ENCODE results near the gene AMPD3.

The AMPD3 gene

DNA sequence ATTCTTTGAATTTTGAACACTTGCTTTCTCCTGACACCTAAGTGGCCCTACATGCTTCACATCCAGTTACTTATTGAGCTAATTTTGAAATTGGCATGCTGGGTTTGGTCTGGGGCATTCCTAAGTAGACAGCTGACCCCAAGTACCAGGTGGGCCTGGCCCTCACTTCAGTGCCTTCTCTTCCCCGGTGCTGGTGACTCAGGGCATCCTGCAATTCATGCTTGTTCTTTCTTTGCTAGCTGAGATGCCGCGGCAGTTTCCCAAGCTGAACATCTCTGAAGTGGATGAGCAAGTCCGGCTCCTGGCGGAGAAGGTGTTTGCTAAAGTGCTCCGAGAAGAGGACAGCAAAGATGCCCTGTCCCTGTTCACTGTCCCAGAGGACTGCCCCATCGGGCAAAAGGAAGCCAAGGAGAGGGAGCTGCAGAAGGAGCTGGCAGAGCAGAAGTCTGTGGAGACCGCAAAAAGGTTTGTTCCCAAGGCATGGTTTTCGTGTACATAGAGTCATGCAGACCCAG, 6.3 kb downstream of the AMPD3 start:
- DNase-seq (ENCODE audit: low spot score) = no peak

DNA sequence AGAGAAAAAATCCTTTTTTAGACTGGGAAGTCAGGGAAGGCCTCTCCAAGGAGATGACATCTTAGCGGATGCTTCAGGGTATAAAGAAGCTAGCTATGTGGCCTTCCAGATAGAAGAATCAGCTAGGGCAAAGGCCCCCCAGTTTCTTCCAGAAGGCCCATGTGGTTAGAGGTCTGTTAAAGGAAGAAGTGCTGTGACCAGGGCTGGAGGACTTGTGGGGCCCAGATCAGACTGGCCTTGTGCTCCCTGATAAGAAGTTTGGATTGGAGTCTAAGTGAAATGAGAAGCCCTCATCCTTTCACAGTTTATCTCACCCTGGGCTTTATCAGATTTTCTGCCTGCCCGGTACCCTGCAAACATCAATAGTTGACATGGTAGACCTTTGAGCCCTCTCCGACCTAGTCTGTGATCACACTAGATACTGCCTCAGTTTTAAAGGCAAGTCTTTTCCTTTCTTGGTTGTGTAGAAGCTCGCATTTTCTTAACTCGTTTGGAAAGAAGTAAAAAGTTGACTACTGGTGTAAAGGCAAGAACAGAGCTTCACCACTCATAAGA, 7.8 kb downstream of the AMPD3 start:
- DNase-seq (ENCODE audit: low spot score) = no peak

DNA sequence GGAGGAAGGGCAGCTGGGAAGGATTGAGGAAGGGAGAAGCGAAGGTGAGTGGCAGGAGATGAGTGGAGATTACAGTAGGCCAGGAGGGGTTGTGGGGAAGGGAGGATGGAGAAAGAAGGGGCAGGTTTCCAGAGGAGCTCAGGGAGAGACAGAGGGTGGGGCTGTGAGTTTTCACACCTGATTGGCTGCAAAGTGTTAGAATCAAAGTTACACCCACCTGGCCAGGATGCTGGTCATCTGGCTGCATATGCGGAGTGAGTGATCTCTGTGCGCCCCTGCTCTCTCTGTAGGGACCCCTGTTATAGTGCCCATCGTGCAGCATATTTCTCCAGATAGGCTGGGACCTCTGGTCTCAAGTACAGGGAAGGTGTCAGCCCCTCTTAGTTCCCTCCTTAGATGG, 18.3 kb downstream of the AMPD3 start:
- DNase-seq (ENCODE audit: low spot score) = no peak

DNA sequence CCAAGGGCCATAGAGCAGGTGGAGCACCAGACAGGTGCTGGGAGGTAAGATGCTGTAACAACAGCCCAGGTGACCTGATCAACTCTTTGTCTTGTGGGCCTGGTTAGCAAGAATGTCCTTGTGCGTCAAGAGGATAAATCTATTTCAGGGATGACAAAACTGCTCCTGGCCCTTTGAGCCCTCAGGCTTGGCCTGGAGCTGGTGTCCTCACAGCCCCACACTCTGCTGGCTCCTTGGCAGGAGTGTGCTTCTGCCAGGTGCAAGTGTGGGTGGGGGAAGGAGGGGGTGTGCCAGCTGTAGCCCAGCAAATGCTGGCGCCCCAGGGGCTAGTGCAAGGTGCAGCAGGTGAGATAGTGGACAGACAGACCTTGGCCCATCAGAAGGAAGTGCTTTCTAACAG, 19.5 kb downstream of the AMPD3 start:
- DNase-seq (ENCODE audit: low spot score) = no peak

DNA sequence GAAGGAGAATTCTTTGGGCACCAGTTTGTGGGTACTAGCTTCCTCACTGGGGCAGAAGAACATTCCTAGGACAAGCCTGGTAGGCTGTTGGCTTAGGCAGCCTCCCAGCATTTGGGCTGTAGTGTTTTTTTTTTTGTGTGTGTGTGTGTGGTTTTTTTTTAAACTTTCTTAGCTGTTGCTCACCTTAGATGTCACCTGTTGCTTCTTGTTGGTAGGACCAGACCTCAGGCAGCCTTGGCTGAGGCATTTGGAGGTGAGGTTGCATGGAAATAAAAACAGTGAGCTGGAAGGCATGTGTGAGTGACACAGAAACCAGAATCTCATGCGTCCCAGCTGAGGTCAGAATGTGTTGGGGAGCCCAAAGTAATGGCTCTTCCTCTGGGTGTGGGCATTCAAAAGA, 21.3 kb downstream of the AMPD3 start:
- no peak for DNase-seq (ENCODE audit: low spot score)

DNA sequence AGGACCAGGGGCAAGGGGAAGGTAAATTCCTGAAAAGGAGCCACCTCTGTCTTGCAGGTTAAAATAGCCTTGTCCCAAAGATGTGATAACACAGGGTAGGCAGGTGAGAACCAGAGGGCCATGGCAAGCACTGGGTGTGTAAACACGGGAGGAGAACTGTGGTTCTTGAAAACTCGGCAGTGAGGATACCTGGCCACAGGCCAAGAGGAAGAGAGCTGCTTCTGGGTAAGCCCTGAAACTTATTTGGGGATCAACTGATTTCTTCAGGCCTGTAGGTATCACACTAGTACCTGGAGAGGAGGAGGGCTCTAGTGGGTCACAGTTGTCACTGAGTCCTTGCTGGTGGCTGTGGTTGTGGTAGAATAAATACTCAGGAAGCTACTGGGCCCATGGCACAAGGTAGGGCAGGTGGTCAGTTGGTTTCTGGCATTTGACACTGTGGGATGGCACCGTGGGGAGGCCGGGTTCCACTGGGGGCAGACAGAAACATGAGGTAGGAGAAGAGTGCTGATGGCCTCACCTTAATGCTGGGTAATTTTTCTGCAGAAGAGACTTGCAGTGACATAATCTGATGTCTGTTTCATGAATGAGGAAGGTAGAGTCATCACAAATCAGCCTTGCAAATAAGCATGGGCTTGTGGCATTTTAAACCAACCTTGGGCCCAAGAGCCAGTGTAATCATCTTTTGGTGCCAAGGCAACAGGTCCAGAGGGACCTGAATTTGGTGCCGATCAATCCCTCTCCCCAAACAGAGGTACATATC, 22.0 kb downstream of the AMPD3 start:
- DNase-seq (ENCODE audit: low spot score) = no peak

DNA sequence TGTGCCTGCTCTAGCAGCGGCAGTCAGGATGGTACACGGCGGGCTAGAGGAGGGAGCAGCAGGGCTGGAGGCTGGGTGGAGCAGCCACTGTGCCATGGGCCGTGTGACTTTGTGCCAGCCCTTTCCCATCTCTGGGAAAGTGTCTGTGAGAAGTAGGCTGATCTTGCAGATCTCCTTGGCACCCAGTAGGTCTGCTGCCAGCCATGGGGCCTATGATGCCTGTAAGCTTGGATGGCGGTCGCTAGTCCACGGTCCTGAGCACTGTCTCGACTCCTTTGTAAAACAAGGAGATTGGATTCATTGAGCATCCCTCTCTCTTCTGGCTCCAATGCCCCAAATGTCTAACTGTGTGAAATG, 22.6 kb downstream of the AMPD3 start:
- no peak for DNase-seq (ENCODE audit: low spot score)

DNA sequence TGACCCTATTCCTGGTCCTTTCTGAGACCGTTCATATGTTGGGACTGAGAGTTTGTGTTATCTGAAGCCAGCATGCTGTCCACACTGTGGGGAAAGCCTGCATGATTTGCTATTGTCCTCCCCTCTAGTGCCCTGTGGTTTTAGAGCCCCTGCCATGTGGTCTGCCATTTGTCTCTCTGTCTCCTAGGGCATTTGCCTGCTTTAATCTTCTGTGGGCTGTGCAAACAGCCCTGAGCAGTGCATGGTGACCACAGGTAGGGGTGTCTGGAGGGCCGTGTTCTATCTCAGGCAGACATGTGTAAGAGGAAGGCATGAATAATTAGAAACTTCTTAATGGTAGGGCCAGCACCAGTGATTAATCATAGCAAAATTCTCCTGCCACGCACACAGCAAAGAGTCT, 23.0 kb downstream of the AMPD3 start:
- no peak for DNase-seq (ENCODE audit: low spot score)

DNA sequence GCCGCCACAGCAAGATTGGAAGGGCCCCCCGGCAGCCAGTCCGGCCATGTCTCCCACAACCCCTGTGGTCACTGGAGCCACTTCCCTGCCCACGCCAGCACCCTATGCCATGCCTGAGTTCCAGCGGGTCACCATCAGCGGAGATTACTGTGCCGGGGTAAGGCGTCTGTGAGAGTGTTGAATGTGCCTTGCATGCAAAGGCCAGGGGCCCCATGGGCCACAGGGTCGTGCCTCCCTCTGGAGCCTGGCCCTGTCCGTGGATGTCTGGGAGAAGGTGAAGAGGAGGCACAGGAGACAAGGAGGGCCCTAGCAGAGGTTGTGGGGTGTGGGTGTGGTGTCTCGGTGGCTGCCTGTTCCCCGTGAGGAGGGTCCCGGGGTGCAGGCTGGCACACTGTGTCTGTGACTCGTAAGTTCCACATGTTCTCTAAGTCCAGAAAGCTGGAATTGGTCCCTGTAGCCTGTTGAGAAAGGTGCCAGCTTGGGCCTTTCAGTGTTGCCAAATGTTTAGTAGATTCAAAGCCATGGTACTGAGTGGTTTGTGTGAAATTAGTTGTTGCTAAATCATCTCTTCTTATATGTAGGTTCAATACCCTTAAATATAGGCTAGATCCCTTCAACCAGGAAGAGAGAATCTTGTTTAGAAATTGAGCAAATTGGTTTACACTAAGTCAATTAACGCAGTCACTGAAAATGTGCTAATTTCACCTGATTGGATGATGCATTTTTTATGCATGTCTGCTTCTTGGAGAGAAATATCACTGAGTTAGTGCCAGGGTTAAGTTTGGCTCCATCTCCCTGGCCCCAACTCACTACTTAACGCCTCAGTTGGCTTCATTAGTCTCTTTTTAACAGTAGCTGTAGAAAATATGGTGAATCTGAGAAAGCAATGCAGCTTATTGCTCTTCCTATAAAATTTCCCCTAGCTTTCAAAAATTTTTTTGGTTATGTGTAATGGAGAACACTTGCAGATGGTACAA, 23.8 kb downstream of the AMPD3 start:
- DNase-seq (ENCODE audit: low spot score) = no peak

DNA sequence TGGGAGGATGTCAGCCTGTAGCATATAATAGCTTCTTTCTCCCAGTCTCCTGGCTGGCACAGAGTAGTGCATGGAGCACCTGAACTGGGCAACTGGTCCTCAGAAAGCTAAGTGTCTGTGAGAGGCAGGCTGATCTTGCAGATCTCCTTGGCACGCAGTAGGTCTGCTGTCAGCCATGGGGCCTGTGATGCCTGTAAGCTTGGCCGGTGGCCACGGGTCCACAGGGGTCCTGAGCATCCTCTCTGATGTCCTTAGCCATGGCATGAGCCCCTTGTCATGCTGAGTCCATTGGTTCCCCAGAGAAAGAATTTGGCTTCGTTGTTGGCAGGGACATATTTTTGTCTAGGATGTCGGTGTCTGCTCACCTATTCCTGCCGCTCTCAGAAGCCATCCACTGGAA, 25.0 kb downstream of the AMPD3 start:
- DNase-seq (ENCODE audit: low spot score) = no peak

DNA sequence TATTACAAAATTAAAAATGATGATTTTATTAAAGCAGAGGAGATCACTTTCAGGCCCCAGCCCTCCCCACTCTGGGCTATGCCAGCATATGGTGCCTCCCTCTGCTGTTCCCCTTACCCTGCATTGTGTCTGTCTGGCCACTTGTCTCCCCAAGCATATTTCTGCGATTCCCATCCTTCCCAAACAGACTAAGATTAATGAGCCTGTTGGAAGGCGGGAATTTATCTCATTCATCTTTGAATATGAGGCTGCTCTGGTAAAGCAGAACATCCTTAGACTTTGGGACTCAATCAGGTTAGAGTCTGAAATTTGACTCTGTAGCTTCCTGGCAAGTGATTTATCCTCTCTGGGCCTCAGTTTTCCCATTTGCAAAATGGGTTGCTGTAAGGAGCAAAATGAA, 25.7 kb downstream of the AMPD3 start:
- no peak for DNase-seq (ENCODE audit: low spot score)

DNA sequence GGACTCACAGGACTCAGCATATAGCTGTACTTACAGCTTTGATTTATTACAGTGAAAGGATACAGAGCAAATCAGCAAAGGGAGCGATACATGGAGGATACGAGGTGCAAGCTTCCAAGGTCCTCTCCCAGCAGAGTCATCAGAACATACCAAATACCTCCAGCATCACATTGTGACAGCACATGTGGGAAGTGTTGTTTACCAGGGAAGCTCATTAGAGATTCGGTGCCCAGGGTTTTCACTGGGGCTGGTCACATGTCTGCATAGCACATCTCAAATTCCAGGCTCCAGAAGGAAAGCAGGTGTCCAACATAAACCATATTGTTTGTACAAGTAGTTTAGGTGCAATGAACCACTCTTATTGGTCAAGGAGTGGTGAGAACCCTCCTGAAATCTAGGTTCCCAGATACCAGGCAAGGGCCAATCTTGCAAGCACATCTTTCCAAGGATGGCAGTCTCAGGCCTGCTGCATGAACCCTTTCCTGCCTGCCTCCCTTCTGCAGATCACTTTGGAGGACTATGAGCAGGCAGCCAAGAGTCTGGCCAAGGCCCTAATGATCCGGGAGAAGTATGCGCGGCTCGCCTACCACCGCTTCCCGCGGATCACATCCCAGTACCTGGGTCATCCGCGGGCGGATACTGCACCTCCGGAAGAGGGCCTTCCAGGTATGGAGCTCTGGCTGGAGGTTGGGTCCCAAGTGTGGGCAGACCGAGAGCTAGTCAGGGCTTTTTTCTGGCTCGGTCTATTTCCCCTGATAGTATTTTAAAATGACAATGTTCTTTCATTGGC, 26.7 kb downstream of the AMPD3 start:
- DNase-seq (ENCODE audit: low spot score) = no peak

DNA sequence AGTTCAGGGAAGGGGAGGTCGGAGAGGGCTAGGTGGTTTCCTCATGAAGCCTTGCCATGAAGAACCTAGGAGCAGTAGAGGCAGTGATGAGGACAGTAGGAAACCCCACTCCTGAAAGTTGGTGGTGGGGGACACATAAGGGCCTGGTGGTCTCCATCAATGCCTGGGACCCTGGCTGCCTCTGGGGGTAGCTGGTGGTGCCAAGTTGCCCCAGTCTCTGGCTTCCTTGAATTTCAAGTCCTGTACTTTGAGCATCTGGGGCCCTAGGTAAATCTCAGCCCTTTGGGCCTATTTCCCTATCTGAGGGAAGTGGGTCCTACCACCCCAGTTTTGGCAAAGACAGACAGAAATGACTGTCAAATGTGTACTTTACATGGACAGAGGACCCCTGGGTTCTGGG, 28.1 kb downstream of the AMPD3 start:
- no peak for DNase-seq (ENCODE audit: low spot score)

DNA sequence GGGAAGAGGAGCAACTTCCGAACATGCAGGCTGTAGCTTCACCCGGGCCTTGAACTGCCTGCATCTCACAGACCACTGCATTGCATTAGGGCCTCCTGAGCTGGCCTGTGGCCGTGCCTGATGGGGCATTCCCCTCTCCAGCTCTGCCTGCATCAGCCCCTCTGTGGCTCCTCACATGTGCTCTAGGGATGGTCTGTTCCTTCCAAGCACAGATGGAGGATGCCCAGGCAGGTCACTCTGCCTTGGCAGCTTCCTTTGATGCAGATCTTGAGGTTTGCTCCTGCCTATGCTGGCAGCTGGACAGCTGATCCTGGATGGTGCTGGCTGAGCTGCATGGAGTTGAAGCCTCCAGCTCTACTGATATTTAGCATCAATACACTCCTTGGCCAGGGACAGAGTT, 28.5 kb downstream of the AMPD3 start:
- DNase-seq (ENCODE audit: low spot score) = no peak

DNA sequence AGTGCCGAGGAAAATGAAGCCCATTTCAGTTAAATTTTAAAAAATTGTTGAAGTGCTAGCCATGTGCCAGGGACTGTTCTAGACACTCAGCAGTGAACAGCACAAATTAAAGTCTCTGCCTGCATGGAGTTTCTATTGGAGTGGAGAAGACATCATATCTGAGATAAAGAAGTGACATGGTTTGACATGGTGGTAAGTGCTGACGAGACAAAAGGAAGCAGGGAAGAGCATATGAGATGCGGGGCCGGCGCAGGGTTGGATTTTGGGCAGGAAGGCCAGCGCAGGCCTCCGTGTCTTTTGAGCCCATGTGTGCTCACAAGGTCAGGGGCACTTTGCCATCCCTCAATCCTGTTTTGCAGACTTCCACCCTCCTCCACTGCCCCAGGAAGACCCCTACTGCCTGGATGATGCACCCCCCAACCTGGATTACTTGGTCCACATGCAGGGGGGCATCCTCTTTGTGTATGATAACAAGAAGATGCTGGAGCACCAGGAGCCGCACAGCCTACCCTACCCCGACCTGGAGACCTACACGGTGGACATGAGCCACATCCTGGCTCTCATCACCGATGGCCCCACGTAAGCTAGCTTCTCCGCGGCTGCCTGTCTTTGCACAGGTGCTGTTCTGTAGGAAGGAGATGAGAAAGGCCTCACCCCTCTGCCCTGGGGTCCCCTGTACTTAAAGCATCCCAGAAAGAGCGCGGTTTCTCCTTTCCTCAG, 29.6 kb downstream of the AMPD3 start:
- DNase-seq (ENCODE audit: low spot score) = no peak

DNA sequence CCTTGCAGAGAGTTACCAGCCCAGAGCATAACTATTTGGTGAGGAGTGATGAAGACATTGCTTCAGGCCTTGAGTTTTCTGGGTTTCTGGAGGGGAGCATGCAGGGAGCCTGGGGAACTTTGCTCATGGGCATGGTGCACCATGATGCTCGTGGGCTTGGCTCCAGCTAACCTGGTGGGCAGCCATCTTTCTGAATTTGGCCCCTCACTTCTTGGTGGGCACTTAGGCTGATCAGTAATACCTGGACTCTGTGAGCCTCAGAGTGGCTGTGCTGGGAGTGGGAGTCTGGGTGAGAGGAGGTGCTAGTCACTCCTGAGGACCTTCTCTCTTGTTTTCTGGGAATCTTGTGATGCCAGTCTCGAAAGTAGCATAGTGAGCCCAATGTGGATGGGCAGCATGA, 30.6 kb downstream of the AMPD3 start:
- no peak for DNase-seq (ENCODE audit: low spot score)

DNA sequence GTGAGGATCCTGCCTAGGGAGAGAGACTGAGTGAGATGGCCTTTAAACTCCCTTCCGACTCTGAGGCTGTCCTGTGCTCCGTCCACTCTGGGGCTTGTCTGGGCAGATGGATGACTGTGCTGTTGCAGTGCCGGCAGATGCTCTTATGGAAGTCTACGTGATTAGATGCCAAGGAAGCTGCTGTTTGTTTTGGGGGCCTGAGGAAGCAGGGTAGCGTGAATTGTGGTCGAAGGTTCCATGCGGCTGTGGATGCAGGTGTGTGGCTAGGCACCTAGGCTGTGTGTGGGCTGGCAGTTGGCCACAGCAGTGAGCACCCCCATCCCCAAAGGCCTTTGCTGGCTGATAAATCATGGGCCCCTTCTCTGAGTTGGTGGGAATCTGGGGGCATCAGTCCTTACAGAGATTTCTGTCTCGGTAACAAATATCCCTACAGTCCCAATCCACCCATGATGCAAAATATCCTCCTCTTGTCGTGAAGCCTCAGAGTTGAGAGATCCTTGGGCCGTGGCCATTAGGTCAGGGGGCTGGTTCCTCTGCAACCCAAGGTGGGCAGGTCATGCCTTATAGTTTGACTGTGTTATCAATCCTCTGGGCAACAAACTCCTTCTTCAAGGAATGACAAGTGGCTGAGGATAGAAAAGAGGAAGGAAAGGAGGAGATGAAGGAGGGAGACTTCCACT, 31.2 kb downstream of the AMPD3 start:
- no peak for DNase-seq (ENCODE audit: low spot score)

DNA sequence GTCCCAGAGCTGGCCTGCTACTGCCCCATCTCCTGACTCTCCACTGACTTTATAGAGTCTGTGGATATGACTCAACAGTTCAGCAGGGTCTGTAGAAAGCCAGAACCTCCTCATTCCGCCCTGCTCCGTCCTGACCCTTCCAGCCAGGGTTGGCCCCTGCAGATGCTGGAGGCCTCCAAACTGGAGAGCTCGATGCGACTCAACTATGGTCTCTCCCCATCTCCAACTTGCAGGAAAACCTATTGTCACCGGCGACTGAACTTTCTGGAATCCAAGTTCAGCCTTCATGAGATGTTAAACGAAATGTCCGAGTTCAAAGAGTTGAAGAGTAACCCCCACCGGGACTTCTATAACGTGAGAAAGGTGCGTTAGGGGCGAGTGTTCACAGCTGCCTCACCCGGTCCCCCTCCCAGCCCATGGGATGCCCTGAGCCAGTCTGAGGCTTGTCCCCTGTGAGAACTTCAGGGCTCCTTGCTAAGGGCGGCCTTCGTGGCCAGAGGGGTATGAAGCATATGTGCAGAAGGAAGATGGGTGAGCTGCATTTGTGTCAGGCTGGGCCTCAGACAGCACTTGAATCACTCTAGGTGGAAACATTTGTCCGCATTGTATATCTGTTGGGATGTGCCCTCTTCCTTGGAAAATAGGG, 32.1 kb downstream of the AMPD3 start:
- DNase-seq (ENCODE audit: low spot score) = no peak

DNA sequence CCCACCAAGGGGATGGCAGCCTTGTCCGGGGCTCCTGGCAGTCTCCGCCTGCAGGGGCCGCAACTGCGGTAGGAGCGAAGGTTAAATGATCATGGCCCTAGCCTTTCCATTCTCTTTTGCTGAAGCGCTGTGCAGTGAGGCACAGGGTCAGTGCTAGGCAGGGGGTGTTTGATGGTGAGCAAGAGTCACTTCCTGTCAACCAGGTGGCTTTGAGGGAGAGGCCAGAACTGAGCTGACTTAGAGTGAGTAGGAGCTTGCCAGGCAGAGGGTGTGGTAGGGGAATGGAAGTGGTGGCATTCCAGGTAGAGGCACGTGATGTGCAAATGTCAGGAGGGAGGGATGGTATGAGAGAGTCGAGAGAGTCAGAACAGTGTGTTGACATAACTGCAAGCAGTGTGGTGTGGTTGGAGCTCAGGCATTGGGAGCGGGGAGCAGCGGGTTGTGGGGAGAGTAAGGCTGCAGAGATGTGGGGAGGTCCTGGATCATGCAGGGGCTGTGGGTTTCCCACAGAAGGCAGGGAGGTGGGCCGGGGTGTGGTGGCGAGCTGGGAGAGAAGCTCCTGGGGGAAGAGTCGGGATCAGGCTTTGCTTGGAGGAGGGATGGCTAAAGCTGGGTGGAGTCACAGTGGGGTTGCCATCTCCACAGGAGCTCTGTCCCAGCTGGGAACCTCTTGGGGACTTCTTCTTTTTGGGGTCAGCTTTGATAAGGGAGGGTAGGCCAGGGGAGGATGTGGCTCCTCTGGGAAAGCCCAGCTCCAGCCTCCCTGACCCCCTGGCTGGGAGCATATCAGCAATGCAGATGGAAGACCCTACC, 33.3 kb downstream of the AMPD3 start:
- no peak for DNase-seq (ENCODE audit: low spot score)
